IMR-90 (cell line): ENCODE results near the gene TAF1L. TPM values are rescaled to one million over a fixed set of nuclear protein-coding genes. Genes with fewer than 3 reads are reported as not detected.

Experiments used
- ATAC-seq: fragments of 200-7000 bp; cut with Tn5 transposase; 2 replicates; pipeline ENCODE4 v1.9.1; 2020; ENCODE audit warnings: low read depth, mild to moderate bottlenecking, moderate library complexity
- BruUV-seq: library from RNA; stranded (reverse); fragments of 400-500 nt; replicated peaks from 2 replicates; lab custom pipeline; 2021; lab: Mats Ljungman, UMichigan
- CTCF ChIA-PET: fragments of 300-600 bp; formaldehyde crosslinking; extraction: SDS; loops from one replicate; lab custom pipeline; 2021; ENCODE audit warnings: antibody characterized with exemption; lab: Yijun Ruan, JAX
- POLR2A ChIA-PET: fragments of 300-600 bp; sonication (Branson Sonifier 250); formaldehyde crosslinking; loops from one replicate; lab custom pipeline; 2022; ENCODE audit warnings: antibody characterized with exemption; ENCODE audit not compliant: unreplicated experiment; lab: Charles Lee
- DNase-seq: peaks from one replicate; pipeline ENCODE4 v3.0.0; 2013
- H2AFZ ChIP-seq: replicated peaks from 2 replicates; pipeline ENCODE3; 2013; ENCODE audit warnings: low read length, mild to moderate bottlenecking; ENCODE audit not compliant: poor library complexity
- H2AK5ac ChIP-seq: 2 replicates; pipeline ENCODE4 v1.6.1; 2013; ENCODE audit warnings: low read depth, low read length, inconsistent platforms
- H2AK9ac ChIP-seq: replicated peaks from 2 replicates; pipeline ENCODE3; 2013; ENCODE audit warnings: mild to moderate bottlenecking, low read depth, low read length, moderate library complexity; ENCODE audit not compliant: poor library complexity
- H2BK120ac ChIP-seq: 2 replicates; pipeline ENCODE4 v1.6.1; 2013; ENCODE audit warnings: low read depth, low read length, inconsistent platforms
- H2BK15ac ChIP-seq: 3 replicates; pipeline ENCODE4 v1.6.1; 2013; ENCODE audit warnings: low read depth, low read length, inconsistent platforms
- H2BK20ac ChIP-seq: 2 replicates; pipeline ENCODE4 v1.6.1; 2013; ENCODE audit warnings: low read depth, mild to moderate bottlenecking, inconsistent platforms, low read length, moderate library complexity
- H2BK5ac ChIP-seq: 2 replicates; pipeline ENCODE4 v1.6.1; 2013; ENCODE audit warnings: mild to moderate bottlenecking, low read depth, low read length, inconsistent platforms; ENCODE audit not compliant: poor library complexity, severe bottlenecking
- H3K14ac ChIP-seq: replicated peaks from 2 replicates; pipeline ENCODE4 v1.6.1; 2013; ENCODE audit warnings: low read depth, low read length, inconsistent platforms
- H3K18ac ChIP-seq: 2 replicates; pipeline ENCODE4 v1.6.1; 2013; ENCODE audit warnings: low read depth, low read length, control low read depth
- H3K23ac ChIP-seq: 2 replicates; pipeline ENCODE4 v1.6.1; 2013; ENCODE audit warnings: low read depth, low read length, inconsistent platforms
- H3K27ac ChIP-seq: 2 replicates; pipeline ENCODE4 v1.5.1; 2013; ENCODE audit warnings: mild to moderate bottlenecking, control low read depth, low read length; ENCODE audit not compliant: insufficient read depth
- H3K27me3 ChIP-seq: 2 replicates; pipeline ENCODE4 v1.6.1; 2013; ENCODE audit warnings: low read length; ENCODE audit not compliant: control insufficient read depth, insufficient read depth
- H3K36me3 ChIP-seq: 2 replicates; pipeline ENCODE4 v1.6.1; 2013; ENCODE audit warnings: low read length, mixed read lengths; ENCODE audit not compliant: control insufficient read depth, insufficient read depth
- H3K4ac ChIP-seq: 2 replicates; pipeline ENCODE4 v1.6.1; 2013; ENCODE audit warnings: low read depth, low read length, inconsistent platforms
- H3K4me1 ChIP-seq: 2 replicates; pipeline ENCODE4 v1.6.1; 2013; ENCODE audit warnings: low read length, mixed read lengths; ENCODE audit not compliant: control insufficient read depth, insufficient read depth
- H3K4me2 ChIP-seq: 2 replicates; pipeline ENCODE4 v1.6.1; 2013; ENCODE audit warnings: low read depth, mild to moderate bottlenecking, control low read depth, low read length, moderate library complexity
- H3K4me3 ChIP-seq: 2 replicates; pipeline ENCODE4 v1.5.1; 2013; ENCODE audit warnings: low read depth, mild to moderate bottlenecking, control low read depth, low read length, moderate library complexity; ENCODE audit not compliant: insufficient read depth
- H3K56ac ChIP-seq: 2 replicates; pipeline ENCODE4 v1.6.1; 2013; ENCODE audit warnings: low read length, inconsistent platforms; ENCODE audit not compliant: insufficient read depth; ENCODE audit errors: extremely low read depth
- H3K79me1 ChIP-seq, 2 experiments: 2 replicates each; pipeline ENCODE4 v1.6.1; 2013; ENCODE audit warnings: low read length in 2 of 2, inconsistent platforms in 1 of 2, low read depth in 1 of 2
- H3K9ac ChIP-seq: 2 replicates; pipeline ENCODE4 v1.6.1; 2013; ENCODE audit warnings: low read depth, low read length, control low read depth
- H3K9me1 ChIP-seq: 2 replicates; pipeline ENCODE4 v1.6.1; 2013; ENCODE audit warnings: low read length, inconsistent platforms; ENCODE audit not compliant: insufficient read depth
- H3K9me3 ChIP-seq: 2 replicates; pipeline ENCODE4 v1.6.1; 2013; ENCODE audit warnings: low read length; ENCODE audit not compliant: control insufficient read depth, insufficient read depth
- H4K20me1 ChIP-seq: 2 replicates; pipeline ENCODE4 v1.6.1; 2013; ENCODE audit warnings: low read length, inconsistent platforms; ENCODE audit not compliant: insufficient read depth
- H4K5ac ChIP-seq: 2 replicates; pipeline ENCODE4 v1.6.1; 2013; ENCODE audit warnings: mild to moderate bottlenecking, low read depth, low read length, control low read depth
- H4K8ac ChIP-seq, 2 experiments: 2 replicates each; pipeline ENCODE4 v1.6.1; 2013; ENCODE audit warnings: low read depth in 2 of 2, low read length in 2 of 2, control low read depth in 1 of 2, inconsistent platforms in 1 of 2
- H4K91ac ChIP-seq: 2 replicates; pipeline ENCODE4 v1.6.1; 2013; ENCODE audit warnings: low read depth, low read length, inconsistent platforms; ENCODE audit not compliant: insufficient read depth
- CEBPB ChIP-seq: IDR thresholded peaks from 2 replicates; pipeline ENCODE4 v1.6.1; 2012; ENCODE audit warnings: low read depth, low read length, improper control_type of control experiment
- CHD1 ChIP-seq: IDR thresholded peaks from 2 replicates; pipeline ENCODE4 v1.6.1; 2012; ENCODE audit warnings: low read depth, low read length, improper control_type of control experiment
- FOS ChIP-seq: fragments of 150-350 bp; IDR thresholded peaks from 2 replicates; pipeline ENCODE4 v1.6.1; 2016; ENCODE audit warnings: low read depth, low read length
- MAFK ChIP-seq: IDR thresholded peaks from 2 replicates; pipeline ENCODE4 v1.6.1; 2012; ENCODE audit warnings: low read depth, low read length, improper control_type of control experiment
- MAZ ChIP-seq: IDR thresholded peaks from 2 replicates; pipeline ENCODE4 v1.6.1; 2012; ENCODE audit warnings: low read depth, mild to moderate bottlenecking, low read length, improper control_type of control experiment, moderate library complexity, borderline replicate concordance
- MXI1 ChIP-seq: IDR thresholded peaks from 2 replicates; pipeline ENCODE4 v1.6.1; 2012; ENCODE audit warnings: low read depth, mild to moderate bottlenecking, low read length, moderate library complexity, borderline replicate concordance
- NFE2L2 ChIP-seq: fragments of 150-350 bp; IDR thresholded peaks from 2 replicates; pipeline ENCODE4 v1.6.1; 2016; ENCODE audit warnings: low read depth, mild to moderate bottlenecking, low read length
- POLR2A ChIP-seq: IDR thresholded peaks from 2 replicates; pipeline ENCODE4 v1.6.1; 2012; ENCODE audit warnings: mild to moderate bottlenecking, low read depth, low read length
- RAD21 ChIP-seq: IDR thresholded peaks from 2 replicates; pipeline ENCODE4 v1.6.1; 2012; ENCODE audit warnings: low read length, improper control_type of control experiment
- RCOR1 ChIP-seq: IDR thresholded peaks from 2 replicates; pipeline ENCODE4 v1.6.1; 2012; ENCODE audit warnings: mild to moderate bottlenecking, low read length, improper control_type of control experiment; ENCODE audit not compliant: insufficient replicate concordance
- RFX5 ChIP-seq: IDR thresholded peaks from 2 replicates; pipeline ENCODE4 v1.8.0; 2012; ENCODE audit warnings: low read depth, mild to moderate bottlenecking, low read length, moderate library complexity
- SMC3 ChIP-seq: fragments of 150-350 bp; IDR thresholded peaks from 2 replicates; pipeline ENCODE4 v1.6.1; 2016; ENCODE audit warnings: low read depth, mild to moderate bottlenecking, antibody characterized with exemption, low read length, moderate library complexity
- WGBS, 2 experiments: methylation state at CpG; one replicate each; pipeline versions ENCODE4 v1.1.5 to v1.1.7; 2013; ENCODE audit warnings: missing lambda C conversion rate in 2 of 2; ENCODE audit not compliant: insufficient read length in 1 of 2; ENCODE audit errors: extremely low coverage in 2 of 2; 5-methylcytosine and 5-hydroxymethylcytosine counted together
- dilution Hi-C: fragments of 300-500 bp; cut with HindIII; formaldehyde crosslinking; loops from one replicate; pipeline ENCODE4 v1.14.3; 2018; ENCODE audit warnings: low sequenced_read_pairs; ENCODE audit not compliant: unreplicated experiment
- in situ Hi-C: fragments of 300-500 bp; cut with MboI; formaldehyde crosslinking; loops from 3 replicates; pipeline ENCODE4 v1.14.3; 2019; ENCODE audit warnings: low sequenced_read_pairs, inconsistent platforms, mixed read lengths
- intact Hi-C: fragments of 100-400 bp; cut with micrococcal nuclease; formaldehyde crosslinking; loops from 2 replicates; pipeline ENCODE4 v1.10.0; 2022
- polyA plus RNA-seq, 3 experiments: library from polyadenylated mRNA; depleted of rRNA; stranded (reverse); fragments of >200 nt; gene quantifications; 2 replicates each; pipeline ENCODE4 v1.2.3, GENCODE V29; 2012; ENCODE audit warnings: low replicate concordance in 1 of 3
- total RNA-seq: library from RNA; depleted of rRNA; stranded (reverse); fragments of >200 nt; gene quantifications from 2 replicates; pipeline ENCODE4 v1.2.3, GENCODE V29; 2012
- TF ChIP-seq, protein P1 (sequence below): fragments of 150-350 bp; IDR thresholded peaks from 2 replicates; pipeline ENCODE4 v1.6.1; 2016; ENCODE audit warnings: low read depth, mild to moderate bottlenecking, low read length, moderate library complexity, borderline replicate concordance
- TF ChIP-seq, protein P2 (sequence below): conservative IDR thresholded peaks from 2 replicates; pipeline ENCODE4 v1.5.1; 2012; ENCODE audit warnings: mild to moderate bottlenecking, low read depth, low read length, improper control_type of control experiment
- TF ChIP-seq, protein P3 (sequence below): fragments of 150-350 bp; IDR thresholded peaks from 2 replicates; pipeline ENCODE4 v1.6.1; 2017; ENCODE audit warnings: mild to moderate bottlenecking, antibody characterized with exemption, low read length, low read depth

TAF1L gene
- total and polyA plus RNA-seq, 2 of the 4 experiments (the other 2 are of a cell fraction), result not detected

DNA sequence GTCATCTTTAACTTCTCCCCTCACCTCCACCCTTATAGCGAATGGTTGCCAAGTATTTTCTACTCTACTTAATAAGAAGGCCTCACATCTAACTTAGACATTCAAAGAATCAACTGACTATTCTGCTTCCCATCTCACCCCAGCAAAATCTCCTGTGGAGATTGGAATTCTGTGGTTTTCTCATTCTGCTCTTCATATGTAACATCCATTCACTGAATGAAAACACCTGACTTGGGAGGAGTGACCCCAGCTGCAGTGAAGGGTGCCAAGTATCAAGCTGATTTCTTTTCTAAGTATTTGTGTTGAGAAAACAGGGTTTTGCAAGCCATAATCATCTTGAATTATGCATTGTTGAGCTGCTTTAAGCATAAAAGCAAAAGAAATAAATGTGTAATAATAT lies 42.5 kb upstream of the TAF1L start:
- in situ Hi-C loops, result no loop called here
- Histone ChIP-seq H4K5ac (no peak overlapping the region), H2BK15ac (no peak overlapping the region), H2BK20ac (no peak overlapping the region), H3K4ac (no peak overlapping the region), H4K20me1 (no peaks in the 10 kb centered on the region), H2AFZ (no peak overlapping the region), H3K9ac (no peak overlapping the region), H3K79me1 (no peaks in the 10 kb centered on the region), H3K27ac (no peak overlapping the region), H3K27me3 (no peaks in the 10 kb centered on the region), H2AK5ac (no peak overlapping the region), H2BK120ac (no peak overlapping the region), H4K8ac (no peak overlapping the region), H3K14ac (no peak overlapping the region), H3K4me1 (no peaks in the 10 kb centered on the region; the same call in 1 of the 2 replicates), H3K18ac (no peak overlapping the region), H2AK9ac (no peak overlapping the region), H3K23ac (no peak overlapping the region), H2BK5ac (no peak overlapping the region), H4K91ac (no peak overlapping the region), H3K4me3 (no peak overlapping the region), H3K36me3 (no peaks in the 10 kb centered on the region), H3K9me1 (no peaks in the 10 kb centered on the region), H3K56ac (no peak overlapping the region), H3K9me3 (no peaks in the 10 kb centered on the region), H3K4me2 (no peak overlapping the region)
- no peak for TF ChIP-seq RAD21
- TF ChIP-seq SMC3, result no peak
- no peak for TF ChIP-seq POLR2A
- no peak for TF ChIP-seq FOS
- TF ChIP-seq, protein P1, sequence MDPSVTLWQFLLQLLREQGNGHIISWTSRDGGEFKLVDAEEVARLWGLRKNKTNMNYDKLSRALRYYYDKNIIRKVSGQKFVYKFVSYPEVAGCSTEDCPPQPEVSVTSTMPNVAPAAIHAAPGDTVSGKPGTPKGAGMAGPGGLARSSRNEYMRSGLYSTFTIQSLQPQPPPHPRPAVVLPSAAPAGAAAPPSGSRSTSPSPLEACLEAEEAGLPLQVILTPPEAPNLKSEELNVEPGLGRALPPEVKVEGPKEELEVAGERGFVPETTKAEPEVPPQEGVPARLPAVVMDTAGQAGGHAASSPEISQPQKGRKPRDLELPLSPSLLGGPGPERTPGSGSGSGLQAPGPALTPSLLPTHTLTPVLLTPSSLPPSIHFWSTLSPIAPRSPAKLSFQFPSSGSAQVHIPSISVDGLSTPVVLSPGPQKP, result no peak
- no peak for TF ChIP-seq NFE2L2
- no peak for TF ChIP-seq CEBPB
- TF ChIP-seq, protein P2, sequence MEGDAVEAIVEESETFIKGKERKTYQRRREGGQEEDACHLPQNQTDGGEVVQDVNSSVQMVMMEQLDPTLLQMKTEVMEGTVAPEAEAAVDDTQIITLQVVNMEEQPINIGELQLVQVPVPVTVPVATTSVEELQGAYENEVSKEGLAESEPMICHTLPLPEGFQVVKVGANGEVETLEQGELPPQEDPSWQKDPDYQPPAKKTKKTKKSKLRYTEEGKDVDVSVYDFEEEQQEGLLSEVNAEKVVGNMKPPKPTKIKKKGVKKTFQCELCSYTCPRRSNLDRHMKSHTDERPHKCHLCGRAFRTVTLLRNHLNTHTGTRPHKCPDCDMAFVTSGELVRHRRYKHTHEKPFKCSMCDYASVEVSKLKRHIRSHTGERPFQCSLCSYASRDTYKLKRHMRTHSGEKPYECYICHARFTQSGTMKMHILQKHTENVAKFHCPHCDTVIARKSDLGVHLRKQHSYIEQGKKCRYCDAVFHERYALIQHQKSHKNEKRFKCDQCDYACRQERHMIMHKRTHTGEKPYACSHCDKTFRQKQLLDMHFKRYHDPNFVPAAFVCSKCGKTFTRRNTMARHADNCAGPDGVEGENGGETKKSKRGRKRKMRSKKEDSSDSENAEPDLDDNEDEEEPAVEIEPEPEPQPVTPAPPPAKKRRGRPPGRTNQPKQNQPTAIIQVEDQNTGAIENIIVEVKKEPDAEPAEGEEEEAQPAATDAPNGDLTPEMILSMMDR, result no peak
- TF ChIP-seq MAFK, result no peak
- TF ChIP-seq MAZ, result no peak
- no peak for TF ChIP-seq RFX5
- no peak for TF ChIP-seq MXI1
- TF ChIP-seq CHD1, result no peak
- TF ChIP-seq, protein P3, sequence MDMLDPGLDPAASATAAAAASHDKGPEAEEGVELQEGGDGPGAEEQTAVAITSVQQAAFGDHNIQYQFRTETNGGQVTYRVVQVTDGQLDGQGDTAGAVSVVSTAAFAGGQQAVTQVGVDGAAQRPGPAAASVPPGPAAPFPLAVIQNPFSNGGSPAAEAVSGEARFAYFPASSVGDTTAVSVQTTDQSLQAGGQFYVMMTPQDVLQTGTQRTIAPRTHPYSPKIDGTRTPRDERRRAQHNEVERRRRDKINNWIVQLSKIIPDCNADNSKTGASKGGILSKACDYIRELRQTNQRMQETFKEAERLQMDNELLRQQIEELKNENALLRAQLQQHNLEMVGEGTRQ, result no peak
- TF ChIP-seq RCOR1, result no peak
- ATAC-seq, result no peak
- ChIA-PET CTCF (no interaction called here), POLR2A (no interaction called here)
- WGBS, 2 experiments, result no CpG with 5 or more reads among the region's 1 CpG
- intact Hi-C loops, result no loop called here
- DNase-seq, result no peak
- BruUV-seq, result no TSS peak
- dilution Hi-C loops, result no loop called here
